K562 (cell line): Measurements from ENCODE around the gene SGPP1. TPM values are rescaled to one million over a fixed set of nuclear protein-coding genes. Genes with fewer than 3 reads are reported as not detected.

Source experiments
- ATAC-seq: fragments of 200-7000 bp; cut with Tn5 transposase; 3 replicates; pipeline ENCODE4 v1.9.1; 2020; ENCODE audit warnings: moderate library complexity
- BruUV-seq: library from RNA; stranded (reverse); fragments of 400-500 nt; replicated peaks from 2 replicates; lab custom pipeline; 2021; lab: Mats Ljungman, UMichigan
- CTCF ChIA-PET: fragments of 300-600 bp; formaldehyde crosslinking; extraction: SDS; loops from one replicate; lab custom pipeline; 2021; ENCODE audit warnings: low intra/inter-chr PET ratio; lab: Yijun Ruan, JAX
- POLR2A ChIA-PET: fragments of 300-600, 350-650 bp; sonication (Branson Sonifier 250); formaldehyde crosslinking; extraction: SDS; loops from one replicate; lab custom pipeline; 2021; ENCODE audit warnings: antibody characterized with exemption, inconsistent platforms; lab: Yijun Ruan, JAX
- DNase-seq, 4 experiments: peaks; one replicate each; pipeline versions ENCODE4 v3.0.0 to v3.0.0-alpha.2; 2011 to 2018; ENCODE audit warnings: low spot score in 3 of 4, mixed read lengths in 3 of 4; ENCODE audit errors: extremely low read depth in 1 of 4
- FAIRE-seq: peaks from 2 replicates; lab custom pipeline; 2011; peaks lifted over from hg19 to GRCh38; lab: Jason Lieb, UNC
- H2AFZ ChIP-seq: 2 replicates; pipeline ENCODE4 v1.6.0; 2011; ENCODE audit warnings: low read depth, low read length, control low read depth, inconsistent platforms
- H3K27ac ChIP-seq: fragments of 200-600 bp; 3 replicates; pipeline ENCODE4 v1.8.0; 2011; ENCODE audit warnings: low read depth, mild to moderate bottlenecking, control low read depth, inconsistent platforms, low read length, moderate library complexity, mixed read lengths; ENCODE audit errors: extremely low read depth
- H3K27me3 ChIP-seq, 2 experiments: fragments of 300-600 bp in 1 of 2; 2 replicates in 1 of 2; 3 replicates in 1 of 2; pipeline versions ENCODE4 v1.6.0 to v1.8.0; 2011; ENCODE audit warnings: inconsistent platforms in 2 of 2, low read length in 2 of 2, mild to moderate bottlenecking in 1 of 2, mixed read lengths in 1 of 2, moderate library complexity in 1 of 2; ENCODE audit not compliant: control insufficient read depth in 2 of 2, insufficient read depth in 2 of 2
- H3K36me3 ChIP-seq: fragments of 300-600 bp; 3 replicates; pipeline ENCODE4 v1.8.0; 2011; ENCODE audit warnings: mild to moderate bottlenecking, low read length, inconsistent platforms; ENCODE audit not compliant: control insufficient read depth, insufficient read depth
- H3K4me1 ChIP-seq, 2 experiments: fragments of 200-600 bp in 1 of 2; replicated peaks in 1 of 2; 2 replicates in 1 of 2; 3 replicates in 1 of 2; pipeline versions ENCODE4 v1.5.1 to v1.8.0; 2011; ENCODE audit warnings: inconsistent platforms in 2 of 2, low read length in 2 of 2, mild to moderate bottlenecking in 1 of 2, mixed read lengths in 1 of 2, moderate library complexity in 1 of 2; ENCODE audit not compliant: control insufficient read depth in 2 of 2, insufficient read depth in 2 of 2
- H3K4me2 ChIP-seq: 2 replicates; pipeline ENCODE4 v1.6.1; 2011; ENCODE audit warnings: low read length, control low read depth, inconsistent platforms, mixed read lengths; ENCODE audit not compliant: insufficient read depth
- H3K4me3 ChIP-seq: fragments of 200-600 bp; sonication (generic), shearing (Covaris generic); 2 replicates; pipeline ENCODE4 v1.5.1; 2016; ENCODE audit warnings: control low read depth, inconsistent platforms
- H3K79me2 ChIP-seq: fragments of 200-600 bp; 3 replicates; pipeline ENCODE4 v1.8.0; 2011; ENCODE audit warnings: low read length, inconsistent platforms; ENCODE audit not compliant: control insufficient read depth, insufficient read depth
- H3K9ac ChIP-seq, 2 experiments: 2 replicates each; pipeline versions ENCODE4 v1.6.0 to v1.6.1; 2011; ENCODE audit warnings: low read depth in 2 of 2, low read length in 2 of 2, control low read depth in 1 of 2, inconsistent platforms in 1 of 2, mild to moderate bottlenecking in 1 of 2, mixed read lengths in 1 of 2; ENCODE audit not compliant: insufficient read depth in 1 of 2
- H3K9me1 ChIP-seq: one replicate; pipeline ENCODE4 v1.6.0; 2011; ENCODE audit warnings: inconsistent platforms, mild to moderate bottlenecking, low read length, moderate library complexity; ENCODE audit not compliant: control insufficient read depth, insufficient read depth
- H3K9me3 ChIP-seq: replicated peaks from 2 replicates; pipeline ENCODE4 v1.5.1; 2011; ENCODE audit warnings: low read depth, low read length, inconsistent platforms; ENCODE audit not compliant: control insufficient read depth, insufficient read depth
- H4K20me1 ChIP-seq: replicated peaks from 2 replicates; pipeline ENCODE4 v1.6.1; 2011; ENCODE audit warnings: low read length, inconsistent platforms, mixed read lengths; ENCODE audit not compliant: control insufficient read depth, insufficient read depth
- NR4A1 ChIP-seq, 2 experiments: fragments of 250-450 bp in 1 of 2; fragments of 450-650 bp in 1 of 2; sonication (Bioruptor Pico) in 1 of 2; IDR thresholded peaks; 2 replicates each; pipeline versions ENCODE4 v1.4.0 to v1.6.1; 2016 to 2020; ENCODE audit warnings: mild to moderate bottlenecking in 2 of 2, missing compliant biosample characterization in 1 of 2, missing genetic modification characterization in 1 of 2, moderate library complexity in 1 of 2
- PHTF2 ChIP-seq: fragments of 250-450 bp; sonication (Bioruptor Pico); IDR thresholded peaks from 2 replicates; pipeline ENCODE4 v1.5.0; 2021; ENCODE audit warnings: mild to moderate bottlenecking
- ZMIZ1 ChIP-seq, 2 experiments: fragments of 150-350 bp in 1 of 2; IDR thresholded peaks; 2 replicates each; pipeline ENCODE4 v1.6.1; 2012 to 2016; ENCODE audit warnings: low read depth in 2 of 2, low read length in 2 of 2, mild to moderate bottlenecking in 1 of 2, moderate library complexity in 1 of 2
- ZNF12 ChIP-seq: sonication (generic); formaldehyde crosslinking; IDR thresholded peaks from 2 replicates; pipeline ENCODE4 v1.4.0; 2020; ENCODE audit warnings: mild to moderate bottlenecking, missing genetic modification reagents
- WGBS: fragments of 100-300 bp; shearing (Covaris generic); methylation state at CpG from one replicate; pipeline ENCODE4 v1.1.6; 2016; ENCODE audit warnings: low coverage, mixed read lengths; ENCODE audit not compliant: insufficient coverage; ENCODE audit errors: missing lambda C conversion rate; 5-methylcytosine and 5-hydroxymethylcytosine counted together
- in situ Hi-C: fragments of 300-500 bp; cut with MboI; formaldehyde crosslinking; loops from 4 replicates; pipeline ENCODE4 v1.15.0; 2018; ENCODE audit warnings: inconsistent platforms, mixed read lengths
- intact Hi-C: fragments of 100-400 bp; cut with micrococcal nuclease; formaldehyde crosslinking; loops from 2 replicates; pipeline ENCODE4 v1.14.2; 2022
- polyA plus RNA-seq, 8 experiments: library from polyadenylated mRNA; depleted of rRNA in 4 of 8; stranded (reverse) in 5 of 8; unstranded in 3 of 8; fragments of >200 nt; fragmentation: Nextera tagmentation in 2 of 8; fragmentation: Illumina TruSeq in 1 of 8; extraction: Ambion mirVana in 2 of 8; extraction: Trizol in 1 of 8; gene quantifications; 2 replicates each; pipeline versions ENCODE4 v1.2.1 to v1.2.3, GENCODE V29; 2011 to 2014; ENCODE audit warnings: inconsistent platforms in 1 of 8, missing spikeins in 1 of 8
- total RNA-seq, 7 experiments: library from RNA; depleted of rRNA in 6 of 7; stranded (reverse); fragments of >200 nt in 6 of 7; fragmentation: Illumina TruSeq in 2 of 7; extraction: Trizol in 2 of 7; gene quantifications; 2 replicates each; pipeline versions ENCODE4 v1.2.1 to v1.2.3, GENCODE V29; 2011 to 2021; ENCODE audit warnings: low replicate concordance in 1 of 7

The SGPP1 gene
- total and polyA plus RNA-seq, 9 of the 15 experiments (the other 6 are each of a cell fraction or from before 2014, with no cell fraction given), result 2.2 to 7.3 (median 5.6) TPM

- H3K79me2 ChIP-seq, result peaks cover 25% of the 10 kb centered on the region
- intact Hi-C loops, result no loop called here
- no peaks in the 10 kb centered on the region; a peak in 2 of 5 replicates for H3K4me1 ChIP-seq
- H2AFZ ChIP-seq, result no peak overlapping the region
- no peak overlapping the region for H3K4me3 ChIP-seq
- no peak overlapping the region for H3K27ac ChIP-seq
- no peaks in the 10 kb centered on the region for H3K9me1 ChIP-seq
- DNase-seq, result no peak
- H3K36me3 ChIP-seq, result no peaks in the 10 kb centered on the region
- ATAC-seq, result no peak
- ChIA-PET POLR2A (interaction anchor here (0.6 kb wide), 1 partner anchor 25 kb away, joined by 3 read pairs; no protein-coding TSS in a partner anchor), CTCF (no interaction called here)
- no peaks in the 10 kb centered on the region for H3K27me3 ChIP-seq
- no peaks in the 10 kb centered on the region for H4K20me1 ChIP-seq
- BruUV-seq, result no TSS peak
- FAIRE-seq, result no peak
- no peak for TF ChIP-seq ZNF12
- no peak for TF ChIP-seq NR4A1 (CRISPR knock-in tag; IDR thresholded peaks at IDR 0.05)
- no peak for TF ChIP-seq NR4A1 (tag; IDR thresholded peaks at IDR 0.05)
- TF ChIP-seq ZMIZ1 (IDR thresholded peaks at IDR 0.05; ENCODE audit: low read depth in 2 of 2, low read length in 2 of 2), result no peak
- no peak for TF ChIP-seq PHTF2 (CRISPR knock-in tag)
- WGBS, result 50% methylated on average over 2 of the region's 2 CpGs
- no peak overlapping the region for H3K4me2 ChIP-seq
- in situ Hi-C loops, result no loop called here
- no peak overlapping the region for H3K9ac ChIP-seq
- no peaks in the 10 kb centered on the region for H3K9me3 ChIP-seq
Observed at GRCh38 chr14:63644741-63645140, 83.1 kb downstream of the SGPP1 start.
